Spleen (tissue), 11 donors: Measurements from ENCODE around the gene LIAS. TPM values are rescaled to one million over a fixed set of nuclear protein-coding genes. Genes with fewer than 3 reads are reported as not detected.

ENCODE experiments used
- DNase-seq: peaks from one replicate; pipeline ENCODE4 v3.0.0-alpha.2; 2020
- H3K27ac ChIP-seq, 8 donors: fragments of 200-600 bp; sonication (generic) in 7 of 8; 1 replicate in 4 of 8; 2 replicates in 4 of 8; pipeline versions ENCODE4 v1.5.0 to v1.8.0; 2016 to 2021; ENCODE audit warnings: inconsistent platforms in 4 of 8, mild to moderate bottlenecking in 4 of 8, moderate library complexity in 1 of 8
- H3K27me3 ChIP-seq, 7 donors: fragments of 200-600 bp; sonication (generic) in 6 of 7; replicated peaks in 1 of 7; 1 replicate in 4 of 7; 2 replicates in 3 of 7; pipeline versions ENCODE4 v1.5.0 to v1.8.0; 2016 to 2021; ENCODE audit warnings: inconsistent platforms in 3 of 7, mild to moderate bottlenecking in 1 of 7
- H3K36me3 ChIP-seq, 6 donors: fragments of 200-600 bp; sonication (generic) in 5 of 6; 1 replicate in 4 of 6; 2 replicates in 2 of 6; pipeline versions ENCODE4 v1.5.0 to v1.8.0; 2016 to 2021; ENCODE audit warnings: inconsistent platforms in 2 of 6
- H3K4me1 ChIP-seq, 6 donors: fragments of 200-600 bp; sonication (generic) in 5 of 6; 1 replicate in 3 of 6; 2 replicates in 3 of 6; pipeline versions ENCODE4 v1.5.0 to v1.8.0; 2016 to 2021; ENCODE audit warnings: inconsistent platforms in 3 of 6
- H3K4me3 ChIP-seq, 8 donors: fragments of 200-600 bp; sonication (generic) in 7 of 8; 1 replicate in 4 of 8; 2 replicates in 4 of 8; pipeline versions ENCODE4 v1.5.0 to v1.8.0; 2016 to 2021; ENCODE audit warnings: inconsistent platforms in 4 of 8, mild to moderate bottlenecking in 4 of 8, moderate library complexity in 2 of 8
- H3K9me3 ChIP-seq, 8 donors: fragments of 200-600 bp; sonication (generic) in 7 of 8; 1 replicate in 4 of 8; 2 replicates in 4 of 8; pipeline versions ENCODE4 v1.5.0 to v1.8.0; 2016 to 2021; ENCODE audit warnings: inconsistent platforms in 4 of 8
- CTCF ChIP-seq, 11 experiments: fragments of 200-600 bp in 7 of 11; fragments of 450-650 bp in 4 of 11; sonication (generic) in 4 of 11; IDR thresholded peaks in 8 of 11; conservative IDR thresholded peaks in 3 of 11; 1 replicate in 7 of 11; 2 replicates in 4 of 11; pipeline versions ENCODE4 v1.4.0 to v1.8.0; 2016 to 2021; ENCODE audit warnings: antibody characterized with exemption in 11 of 11, inconsistent platforms in 4 of 11, mild to moderate bottlenecking in 1 of 11
- POLR2A ChIP-seq, 3 donors: fragments of 450-650 bp; IDR thresholded peaks; one replicate each; pipeline ENCODE4 v1.5.1; 2017; ENCODE audit warnings: antibody characterized with exemption in 3 of 3, mild to moderate bottlenecking in 1 of 3
- POLR2AphosphoS5 ChIP-seq, 3 donors: sonication (generic); formaldehyde crosslinking; IDR thresholded peaks; one replicate each; pipeline ENCODE4 v1.5.1; 2017; ENCODE audit warnings: antibody characterized with exemption in 3 of 3
- whole genome bisulfite sequencing, 5 donors: extraction: QIAGEN DNeasy Blood & Tissue Kit in 3 of 5; methylation state at CpG; one replicate each; pipeline versions ENCODE4 v1.1.5 to v1.1.7; 2013 to 2018; 5-methylcytosine and 5-hydroxymethylcytosine counted together
- intact Hi-C: fragments of 100-400 bp; cut with DNase I; formaldehyde crosslinking; loops from one replicate; pipeline ENCODE4 v1.15.0; 2023; ENCODE audit warnings: low total_unique reads
- polyA plus RNA-seq, 3 donors: library from polyadenylated mRNA; stranded (reverse); fragments of 200-250 nt; gene quantifications; one replicate each; pipeline ENCODE4 v1.2.1, GENCODE V29; 2013
- total RNA-seq, 7 donors: library from RNA; depleted of rRNA in 3 of 7; stranded (reverse); fragments of >200 nt in 3 of 7; fragmentation: NEBNext Ultra II Directional in 4 of 7; extraction: Animal tissue kit (Norgen Biotek cat#: 25700) in 4 of 7; gene quantifications; one replicate each; pipeline versions ENCODE4 v1.1.0 to v1.2.1, GENCODE V29; 2016 to 2021
- donor health status: healthy with polysubstance abuse.
- donor health status: DM: no; HTN: no; CAD: no; lungs with moderate emphysema.
- donor health status: DM: no; HTN: no; CAD: no.
- donor health status: Bipolar disorder and iron deficiency.
- donor health status: healthy.
- donor health status: DM: no; HTN: no; CAD: no.
- donor health status: DM: yes; HTN: yes; CAD: no.

LIAS gene
- total and polyA plus RNA-seq, 10 donors = 8.0 to 21.7 (median 16.1) TPM

GRCh38 chr4:39429476-39430334 lies 29.2 kb upstream of the LIAS start:
- no peak for DNase-seq
- TF ChIP-seq POLR2A (IDR thresholded peaks at IDR 0.05) (no peak), CTCF (IDR thresholded peaks at IDR 0.05 in 8 of 11, conservative IDR thresholded peaks at IDR 0.05 in 3 of 11) (no peak), POLR2AphosphoS5 (IDR thresholded peaks at IDR 0.05) (no peak)
- intact Hi-C loops = no loop called here
- H3K4me1 ChIP-seq = no peaks in the 10 kb centered on the region
- 77 to 92% (median 86%) methylated on average over 4 of the region's 4 CpGs for WGBS, 5 donors
- H3K27ac ChIP-seq = no peak overlapping the region
- no peaks in the 10 kb centered on the region for H3K9me3 ChIP-seq
- no peaks in the 10 kb centered on the region for H3K27me3 ChIP-seq
- H3K36me3 ChIP-seq = no peaks in the 10 kb centered on the region
- no peak overlapping the region for H3K4me3 ChIP-seq

GRCh38 chr4:39433878-39434492 lies 24.9 kb upstream of the LIAS start:
- Histone ChIP-seq H3K4me3 (no peak overlapping the region), H3K27ac (no peak overlapping the region), H3K27me3 (no peaks in the 10 kb centered on the region), H3K9me3 (no peaks in the 10 kb centered on the region), H3K4me1 (no peaks in the 10 kb centered on the region), H3K36me3 (no peaks in the 10 kb centered on the region)
- TF ChIP-seq POLR2A (IDR thresholded peaks at IDR 0.05) (no peak), CTCF (IDR thresholded peaks at IDR 0.05 in 8 of 11, conservative IDR thresholded peaks at IDR 0.05 in 3 of 11) (no peak), POLR2AphosphoS5 (IDR thresholded peaks at IDR 0.05) (no peak)
- intact Hi-C loops = no loop called here
- WGBS, 5 donors = 90 to 95% (median 92%) methylated on average over 11 of the region's 11 CpGs
- no peak for DNase-seq

- intact Hi-C loops = no loop called here
- WGBS, 5 donors = 61 to 77% (median 73%) methylated on average over 7 of the region's 7 CpGs
- Histone ChIP-seq H3K9me3 (no peaks in the 10 kb centered on the region), H3K4me3 (no peak overlapping the region), H3K27me3 (no peaks in the 10 kb centered on the region), H3K4me1 (no peaks in the 10 kb centered on the region), H3K27ac (no peak overlapping the region), H3K36me3 (no peaks in the 10 kb centered on the region)
- DNase-seq = no peak
- no peak for TF ChIP-seq POLR2A (IDR thresholded peaks at IDR 0.05)
- no peak for TF ChIP-seq CTCF (IDR thresholded peaks at IDR 0.05 in 8 of 11, conservative IDR thresholded peaks at IDR 0.05 in 3 of 11)
- no peak for TF ChIP-seq POLR2AphosphoS5 (IDR thresholded peaks at IDR 0.05)
Measured at GRCh38 chr4:39435659-39436563, 22.9 kb upstream of the LIAS start.
